GM18909 (cell line): ENCODE results near the gene MPIG6B.

ENCODE experiments used
- ATAC-seq: cut with Tn5 transposase; IDR thresholded peaks from one replicate; pipeline ENCODE4 v1.9.1; 2021; ENCODE audit warnings: mild to moderate bottlenecking; ENCODE audit not compliant: unreplicated experiment, poor library complexity

MPIG6B gene

GRCh38 chr6:31762878-31763618, 39.9 kb downstream of the MPIG6B start:
- no peak for ATAC-seq

GRCh38 chr6:31763619-31763940, 40.4 kb downstream of the MPIG6B start:
- no peak for ATAC-seq

- ATAC-seq, result no peak
Measured at GRCh38 chr6:31764198-31764597, 41.0 kb downstream of the MPIG6B start.

- ATAC-seq, result no peak
Measured at GRCh38 chr6:31765559-31765909, 42.4 kb downstream of the MPIG6B start.

GRCh38 chr6:31765910-31766794, 43.0 kb downstream of the MPIG6B start:
- no peak for ATAC-seq

GRCh38 chr6:31767096-31767645, 44.0 kb downstream of the MPIG6B start:
- no peak for ATAC-seq

GRCh38 chr6:31768363-31769257, 45.4 kb downstream of the MPIG6B start:
- ATAC-seq, result no peak

GRCh38 chr6:31769684-31770371, 46.7 kb downstream of the MPIG6B start:
- no peak for ATAC-seq

GRCh38 chr6:31770860-31771259, 47.7 kb downstream of the MPIG6B start:
- no peak for ATAC-seq

- ATAC-seq, result no peak
Measured at GRCh38 chr6:31771992-31772358, 48.8 kb downstream of the MPIG6B start.

- no peak for ATAC-seq
Measured at GRCh38 chr6:31775184-31775583, 52.0 kb downstream of the MPIG6B start.

GRCh38 chr6:31775633-31776484, 52.7 kb downstream of the MPIG6B start:
- no peak for ATAC-seq
